Activated T-cell treated with anti-CD3 and anti-CD28 coated beads, Interleukin-2, amount 50 U/mL, for 4 hours (primary cell): ENCODE data around the gene KLK11. TPM values are rescaled to one million over a fixed set of nuclear protein-coding genes. Genes with fewer than 3 reads are reported as not detected.

Experiments
- ATAC-seq, 2 donors: fragments of 200-7000 bp; cut with Tn5 transposase; one replicate each; pipeline ENCODE4 v1.10.0; 2021
- DNase-seq: peaks from one replicate; pipeline ENCODE4 v3.0.0-alpha.2; 2020
- H3K27me3 Mint-ChIP-seq: one replicate; pipeline ENCODE4 v1.8.0; 2021; ENCODE audit warnings: low read depth, mixed read lengths
- H3K36me3 Mint-ChIP-seq: one replicate; pipeline ENCODE4 v1.8.0; 2022; ENCODE audit warnings: mixed read lengths; ENCODE audit not compliant: insufficient read depth
- H3K4me1 Mint-ChIP-seq: one replicate; pipeline ENCODE4 v1.8.0; 2021; ENCODE audit warnings: low read depth, mixed read lengths
- H3K4me3 Mint-ChIP-seq: one replicate; pipeline ENCODE4 v1.8.0; 2021; ENCODE audit warnings: mild to moderate bottlenecking, moderate library complexity, mixed read lengths
- H3K9me3 Mint-ChIP-seq: one replicate; pipeline ENCODE4 v1.8.0; 2021; ENCODE audit warnings: mixed read lengths
- total RNA-seq, 3 donors: library from RNA; stranded (reverse); gene quantifications; one replicate each; pipeline ENCODE4 v1.2.1, GENCODE V29; 2021

The KLK11 gene
- total RNA-seq, 3 donors from 2014 or later: 0.24 TPM; not detected in 2

DNA sequence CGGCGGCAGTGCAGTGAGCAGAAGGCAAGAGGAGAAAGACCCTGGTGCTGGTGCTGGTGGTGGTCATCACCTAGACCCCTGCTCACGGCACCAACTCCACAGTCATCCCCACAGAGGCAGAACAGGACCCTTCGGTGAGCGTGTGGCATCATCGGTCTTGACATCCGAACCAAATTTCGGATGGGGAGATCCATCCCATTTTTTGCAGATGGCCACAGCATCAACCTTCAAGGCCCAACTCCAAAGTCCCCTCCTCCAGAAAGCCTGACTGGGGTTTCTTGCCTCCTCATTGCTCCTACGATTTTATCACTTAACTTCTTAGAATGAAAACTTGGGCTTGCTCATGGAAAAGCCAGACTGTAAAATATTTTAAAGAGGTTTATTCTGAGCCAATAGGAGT lies 17.1 kb upstream of the KLK11 start:
- no peak for ATAC-seq
- no peaks in the 10 kb centered on the region for H3K9me3 Mint-ChIP-seq
- H3K36me3 Mint-ChIP-seq: no peaks in the 10 kb centered on the region
- H3K4me1 Mint-ChIP-seq: no peaks in the 10 kb centered on the region
- no peak overlapping the region for H3K4me3 Mint-ChIP-seq
- no peak for DNase-seq
- H3K27me3 Mint-ChIP-seq: peaks cover 5% of the 10 kb centered on the region

DNA sequence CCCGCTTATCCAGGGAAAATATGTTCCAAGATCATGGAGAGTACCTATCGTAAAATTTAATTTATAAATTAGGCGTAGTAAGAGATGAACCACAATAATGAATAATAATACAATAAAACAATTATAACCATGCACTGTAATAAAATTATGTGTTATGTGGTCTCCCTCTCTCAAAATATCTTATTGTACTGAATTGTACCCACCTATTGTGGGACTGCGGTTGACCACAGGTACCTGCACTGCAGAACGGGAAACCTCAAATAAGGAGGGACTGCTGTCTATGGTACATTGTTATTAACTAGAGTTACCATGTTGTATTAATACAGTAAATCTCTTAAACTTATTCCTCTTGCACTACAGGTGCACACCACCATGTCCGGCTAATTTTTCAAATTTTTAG lies 13.7 kb upstream of the KLK11 start:
- Mint-ChIP-seq H3K36me3 (no peaks in the 10 kb centered on the region), H3K4me1 (no peaks in the 10 kb centered on the region), H3K27me3 (peaks cover 5% of the 10 kb centered on the region), H3K9me3 (no peaks in the 10 kb centered on the region), H3K4me3 (no peak overlapping the region)
- no peak for ATAC-seq
- DNase-seq: no peak

DNA sequence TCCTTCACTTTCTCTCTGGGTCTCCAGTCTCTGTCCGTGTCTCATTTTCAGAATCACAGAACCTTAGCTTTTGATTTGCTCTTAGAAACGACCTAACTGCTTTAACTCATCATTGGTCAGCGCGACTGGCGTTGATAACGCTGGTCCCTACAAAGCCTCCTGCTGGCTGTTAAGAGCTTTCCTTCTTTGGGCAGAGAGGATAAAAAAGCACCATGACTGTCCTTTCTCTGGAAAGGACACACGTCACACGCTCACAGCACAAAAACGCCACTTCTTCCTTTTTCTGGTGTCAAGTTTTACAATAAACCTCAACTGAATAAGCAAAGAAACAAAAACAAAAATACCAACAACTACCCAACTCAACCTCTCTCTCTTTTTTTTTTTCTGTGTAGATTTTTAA lies 10.1 kb upstream of the KLK11 start:
- H3K36me3 Mint-ChIP-seq: no peaks in the 10 kb centered on the region
- H3K4me3 Mint-ChIP-seq: no peak overlapping the region
- DNase-seq (no peak), ATAC-seq (no peak)
- H3K27me3 Mint-ChIP-seq: peaks cover 24% of the 10 kb centered on the region
- H3K4me1 Mint-ChIP-seq: no peaks in the 10 kb centered on the region
- no peaks in the 10 kb centered on the region for H3K9me3 Mint-ChIP-seq

DNA sequence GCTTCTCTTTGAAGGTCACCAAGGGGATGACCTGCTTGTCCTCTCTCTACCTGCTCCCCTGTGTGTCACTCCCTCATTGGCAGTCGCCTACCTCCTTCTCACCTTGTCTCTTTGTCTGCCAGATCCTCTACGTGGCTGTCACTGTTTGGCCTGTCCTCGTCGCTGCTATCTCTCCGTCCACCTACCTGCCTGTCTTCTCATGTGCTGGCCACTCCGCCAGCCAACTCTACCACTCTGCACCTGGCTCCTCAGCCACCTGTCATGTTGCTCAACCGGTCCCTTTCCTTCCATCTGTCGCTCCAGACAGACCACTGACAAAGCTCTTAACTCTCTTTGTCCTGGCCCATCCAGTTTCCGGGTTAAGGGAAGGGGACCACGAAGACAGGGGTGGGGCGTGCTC lies 8.3 kb upstream of the KLK11 start, which contains the start of gene KLK12:
TSS of gene KLK12 (minus strand) at position 299 of the 400 bp plus-strand sequence. CDS start 381 bp downstream, outside the sequence.
- Mint-ChIP-seq H3K4me3 (no peak within 1 kb of the TSS), H3K9me3 (no peaks in the 10 kb centered on the region), H3K4me1 (no peaks in the 10 kb centered on the region), H3K27me3 (peaks cover 37% of the 10 kb centered on the region), H3K36me3 (no peaks in the 10 kb centered on the region)
- ATAC-seq (no peak), DNase-seq (no peak)

DNA sequence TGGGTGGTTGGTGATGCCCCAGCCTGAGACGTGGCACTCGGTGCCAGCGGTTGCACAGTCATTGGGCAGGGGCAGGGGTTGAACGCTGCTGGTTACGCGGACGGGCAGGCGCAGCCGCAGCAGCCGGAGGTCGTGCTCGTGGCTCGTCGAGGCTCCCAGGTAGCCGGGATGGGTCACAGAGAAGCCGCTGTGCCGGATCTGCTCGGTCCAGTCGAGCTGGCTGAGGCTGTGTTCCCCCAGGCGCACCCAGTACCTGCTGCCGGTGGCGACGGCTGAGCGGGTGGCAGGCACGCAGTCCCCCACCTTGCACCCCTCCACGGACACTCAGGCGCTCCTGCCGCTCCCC lies 5.4 kb upstream of the KLK11 start:
- no peak for ATAC-seq
- H3K4me1 Mint-ChIP-seq: no peaks in the 10 kb centered on the region
- H3K9me3 Mint-ChIP-seq: no peaks in the 10 kb centered on the region
- no peak overlapping the region for H3K4me3 Mint-ChIP-seq
- H3K27me3 Mint-ChIP-seq: peaks cover 51% of the 10 kb centered on the region
- no peaks in the 10 kb centered on the region for H3K36me3 Mint-ChIP-seq
- DNase-seq: no peak

DNA sequence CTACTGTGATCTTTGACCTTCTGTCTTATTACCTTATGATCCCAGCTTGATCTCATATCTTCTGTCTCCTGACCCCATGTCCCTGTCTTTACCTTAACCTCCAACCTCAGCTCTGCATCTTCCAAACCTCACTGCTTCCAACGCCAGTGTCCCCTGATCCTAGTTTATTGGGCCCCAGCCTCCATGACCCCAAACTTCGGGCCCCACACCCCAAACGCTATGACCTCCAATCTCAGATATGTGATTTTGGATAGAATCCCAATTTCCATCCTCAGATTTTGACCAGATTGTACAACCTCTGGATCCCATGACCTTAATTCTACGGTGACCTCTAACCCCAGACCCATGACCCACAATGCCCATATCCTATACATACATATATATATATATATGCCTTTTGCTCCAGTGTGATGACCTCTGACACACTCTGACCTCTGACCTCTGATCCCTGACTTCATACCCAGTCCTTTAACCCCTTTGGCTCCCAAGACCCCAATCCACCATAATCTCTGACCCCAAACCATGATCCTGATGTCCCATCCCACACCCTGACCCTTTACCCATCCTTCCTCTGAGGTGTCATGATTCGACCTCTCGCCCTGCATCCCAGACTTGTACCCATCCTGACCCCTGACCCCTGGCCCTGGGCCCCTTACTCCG lies 4.9 kb upstream of the KLK11 start:
- no peaks in the 10 kb centered on the region for H3K9me3 Mint-ChIP-seq
- ATAC-seq: no peak
- no peak for DNase-seq
- H3K27me3 Mint-ChIP-seq: peaks cover 54% of the 10 kb centered on the region
- H3K4me3 Mint-ChIP-seq: no peak overlapping the region
- H3K4me1 Mint-ChIP-seq: no peaks in the 10 kb centered on the region
- no peaks in the 10 kb centered on the region for H3K36me3 Mint-ChIP-seq

DNA sequence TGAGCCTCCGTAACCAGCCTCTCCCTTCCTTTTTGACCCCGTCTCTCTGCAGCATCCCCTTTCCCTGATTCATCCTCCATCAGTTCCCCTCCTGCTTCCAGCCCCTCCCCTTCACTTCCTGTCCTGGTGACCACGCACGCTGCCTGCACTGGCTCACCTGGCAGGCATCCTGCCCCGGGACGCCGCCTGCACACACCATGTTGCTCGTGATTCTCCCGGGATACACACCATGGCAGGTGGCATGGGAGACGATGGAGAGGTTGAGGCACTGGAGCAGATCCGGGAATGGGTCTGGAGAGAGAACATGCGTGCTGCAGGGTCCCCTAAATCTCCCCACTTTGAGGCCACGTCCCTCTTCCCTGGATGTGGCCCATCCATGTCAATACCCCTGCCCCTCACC lies 4.2 kb upstream of the KLK11 start:
- no peak for ATAC-seq
- peaks cover 55% of the 10 kb centered on the region for H3K27me3 Mint-ChIP-seq
- no peaks in the 10 kb centered on the region for H3K4me1 Mint-ChIP-seq
- H3K36me3 Mint-ChIP-seq: no peaks in the 10 kb centered on the region
- DNase-seq: no peak
- no peak overlapping the region for H3K4me3 Mint-ChIP-seq
- no peaks in the 10 kb centered on the region for H3K9me3 Mint-ChIP-seq

DNA sequence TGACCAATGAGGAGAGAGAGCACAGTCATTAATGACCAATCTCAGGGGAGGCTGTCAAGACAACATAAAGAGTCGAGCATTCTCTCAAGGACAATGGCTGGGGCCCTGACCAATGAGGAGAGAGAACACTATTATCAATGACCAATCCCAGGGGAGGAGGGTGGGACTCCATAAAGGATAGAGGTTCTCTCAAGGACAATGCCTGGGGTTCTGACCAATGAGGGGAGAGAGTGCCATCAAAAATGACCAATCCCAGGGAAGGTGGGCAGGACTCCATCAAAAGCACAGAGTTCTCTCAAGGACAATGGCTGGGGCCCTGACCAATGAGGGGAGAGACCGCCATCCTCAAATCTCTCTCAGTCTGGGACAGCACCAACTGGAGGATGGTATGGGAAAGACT lies 3.3 kb upstream of the KLK11 start:
- no peaks in the 10 kb centered on the region for H3K9me3 Mint-ChIP-seq
- DNase-seq: no peak
- ATAC-seq: no peak
- no peaks in the 10 kb centered on the region for H3K36me3 Mint-ChIP-seq
- H3K4me3 Mint-ChIP-seq: no peak overlapping the region
- H3K4me1 Mint-ChIP-seq: no peaks in the 10 kb centered on the region
- H3K27me3 Mint-ChIP-seq: peaks cover 57% of the 10 kb centered on the region

DNA sequence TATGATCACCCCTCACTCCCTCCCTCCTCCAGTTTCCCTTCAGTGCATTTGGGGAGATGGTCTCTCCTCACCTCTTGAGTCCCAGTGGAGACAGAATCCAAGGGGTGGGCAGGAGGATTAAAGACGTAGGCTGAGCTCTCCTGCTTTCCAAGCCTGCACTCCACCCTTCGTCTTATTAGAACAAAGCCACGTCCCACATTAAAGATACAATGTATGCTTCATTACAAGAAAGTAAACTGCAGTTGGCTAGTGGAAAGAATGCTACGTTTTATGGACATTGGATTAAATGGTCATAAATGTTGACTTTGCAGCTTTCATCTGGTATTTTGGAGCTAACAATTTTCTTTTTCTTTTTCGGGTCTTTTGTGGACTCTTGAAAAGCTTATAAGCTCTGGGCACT lies 1.5 kb upstream of the KLK11 start:
- ATAC-seq: no peak
- Mint-ChIP-seq H3K4me1 (no peaks in the 10 kb centered on the region), H3K4me3 (no peak overlapping the region), H3K27me3 (peaks cover 64% of the 10 kb centered on the region), H3K9me3 (no peaks in the 10 kb centered on the region), H3K36me3 (no peaks in the 10 kb centered on the region)
- DNase-seq: no peak

DNA sequence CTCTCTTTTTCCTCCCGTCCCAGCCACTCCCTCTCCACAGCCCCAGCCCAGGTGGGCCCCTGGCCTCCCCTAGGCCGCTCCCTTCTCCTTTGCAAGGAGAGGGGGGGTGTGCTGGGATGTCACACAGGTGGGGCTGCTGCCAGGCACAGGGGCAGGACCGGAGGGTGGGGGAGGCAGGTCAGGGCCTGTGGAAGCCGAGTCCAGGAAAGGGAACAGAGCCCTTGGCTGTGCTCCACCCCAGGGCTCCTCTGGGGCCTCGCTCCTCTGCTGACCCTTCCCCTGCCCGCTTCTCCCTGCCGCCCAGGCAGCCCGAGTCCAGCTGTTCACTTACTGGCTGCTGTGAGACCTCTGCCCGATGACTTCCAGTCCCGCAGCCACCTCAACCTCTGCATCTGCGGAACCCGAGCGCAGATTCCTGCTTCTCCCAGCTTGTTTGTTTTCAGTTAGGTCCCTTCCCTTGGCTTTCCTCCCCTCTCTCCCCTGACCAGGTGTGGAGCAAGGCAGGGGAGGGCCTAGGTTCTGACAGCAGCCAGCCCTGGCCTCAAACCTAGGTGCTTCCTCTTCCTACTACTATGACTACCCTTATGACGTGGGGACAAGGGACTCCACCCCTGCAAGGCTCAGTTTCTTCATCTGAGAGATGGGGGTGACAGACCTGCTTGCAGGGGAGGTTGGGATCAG lies 850 bp upstream of the KLK11 start:
- Mint-ChIP-seq H3K4me3 (no peak overlapping the region), H3K36me3 (no peaks in the 10 kb centered on the region), H3K27me3 (peaks cover 67% of the 10 kb centered on the region), H3K9me3 (no peaks in the 10 kb centered on the region), H3K4me1 (no peaks in the 10 kb centered on the region)
- no peak for DNase-seq
- ATAC-seq: no peak

DNA sequence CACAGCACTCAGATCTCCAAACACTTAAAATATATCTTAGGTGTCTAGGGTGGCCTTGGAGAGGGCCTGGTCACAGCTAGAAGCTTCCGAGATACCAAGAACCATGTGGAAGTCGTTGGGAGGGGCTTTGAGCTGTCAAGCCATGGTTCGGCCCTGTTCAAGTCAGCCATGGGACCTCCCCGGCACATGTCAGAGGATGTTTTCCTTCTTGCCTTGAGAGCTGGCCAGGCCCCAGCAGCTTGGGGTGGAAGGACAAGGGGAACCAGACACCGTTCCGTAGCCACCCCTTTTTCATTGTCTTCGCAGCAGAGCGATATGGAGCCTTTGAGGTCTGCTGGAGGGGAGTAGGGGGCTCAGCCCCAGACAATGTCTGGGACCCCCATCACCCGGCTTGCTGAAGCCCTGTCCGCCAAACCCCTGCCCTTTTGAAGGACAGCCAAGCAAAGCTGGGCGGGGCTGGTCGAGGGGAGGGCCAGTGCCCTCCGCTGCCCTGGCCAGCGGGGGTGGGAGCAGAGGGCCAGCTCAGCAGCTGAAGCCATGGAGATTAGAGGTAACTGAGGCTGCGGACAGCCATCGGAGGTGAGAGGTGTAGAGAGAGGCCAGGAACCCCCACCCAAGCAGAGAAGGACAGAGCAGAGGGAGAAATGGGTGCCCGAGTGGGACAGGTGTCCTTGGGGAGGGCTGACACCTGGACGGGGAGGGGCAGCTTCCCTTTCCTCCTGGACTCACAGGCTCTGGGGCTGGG lies 435 bp downstream of the KLK11 start:
- H3K27me3 Mint-ChIP-seq: peaks cover 60% of the 10 kb centered on the region
- ATAC-seq (no peak), DNase-seq (no peak)
- no peak overlapping the region for H3K4me3 Mint-ChIP-seq
- H3K36me3 Mint-ChIP-seq: no peaks in the 10 kb centered on the region
- no peaks in the 10 kb centered on the region for H3K4me1 Mint-ChIP-seq
- no peaks in the 10 kb centered on the region for H3K9me3 Mint-ChIP-seq

DNA sequence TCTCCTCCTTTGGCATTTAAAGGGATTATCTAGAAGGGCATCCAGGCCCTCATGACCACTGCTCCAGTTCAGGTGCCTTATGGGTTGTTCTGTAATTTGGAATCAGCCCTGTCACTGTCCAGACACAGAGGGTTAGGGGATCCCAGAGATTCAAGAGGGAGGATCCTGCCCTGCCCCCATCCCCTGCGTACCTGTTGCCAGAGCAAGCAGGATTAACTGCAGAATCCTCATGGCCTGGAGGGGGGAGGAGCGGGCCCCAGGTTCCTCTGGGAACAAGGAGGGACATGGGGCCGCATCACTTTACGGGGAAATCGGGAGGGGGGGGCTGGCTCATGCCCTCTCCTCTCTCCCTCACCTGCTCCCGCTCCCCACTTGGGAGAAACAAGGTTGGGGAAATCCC lies 1.0 kb downstream of the KLK11 start:
- no peak overlapping the region for H3K4me3 Mint-ChIP-seq

DNA sequence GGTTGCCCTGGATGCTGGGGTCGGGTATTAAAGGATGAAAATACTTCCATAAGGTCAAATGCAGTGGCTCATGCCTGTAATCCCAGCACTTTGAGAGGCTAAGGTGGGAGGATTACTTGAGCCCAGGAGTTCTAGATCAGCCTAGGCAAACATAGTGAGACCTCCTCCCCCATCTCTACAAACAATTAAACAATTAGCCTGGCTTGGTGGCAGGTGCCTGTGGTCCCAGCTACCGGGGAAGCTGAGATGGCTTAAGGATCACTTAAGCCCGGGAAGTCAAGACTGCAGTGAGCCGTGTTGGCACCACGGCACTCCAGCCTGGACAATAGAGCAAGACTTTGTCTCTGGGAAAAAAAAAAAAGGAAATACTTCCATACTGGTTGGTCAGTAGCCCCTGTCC lies 1.5 kb downstream of the KLK11 start:
- no peak for DNase-seq

More for the DNA sequence above, 1.0 kb downstream of the KLK11 start:
- peaks cover 57% of the 10 kb centered on the region for H3K27me3 Mint-ChIP-seq
- DNase-seq (no peak), ATAC-seq (no peak)
- H3K4me1 Mint-ChIP-seq: no peaks in the 10 kb centered on the region
- no peaks in the 10 kb centered on the region for H3K9me3 Mint-ChIP-seq
- H3K36me3 Mint-ChIP-seq: no peaks in the 10 kb centered on the region

DNA sequence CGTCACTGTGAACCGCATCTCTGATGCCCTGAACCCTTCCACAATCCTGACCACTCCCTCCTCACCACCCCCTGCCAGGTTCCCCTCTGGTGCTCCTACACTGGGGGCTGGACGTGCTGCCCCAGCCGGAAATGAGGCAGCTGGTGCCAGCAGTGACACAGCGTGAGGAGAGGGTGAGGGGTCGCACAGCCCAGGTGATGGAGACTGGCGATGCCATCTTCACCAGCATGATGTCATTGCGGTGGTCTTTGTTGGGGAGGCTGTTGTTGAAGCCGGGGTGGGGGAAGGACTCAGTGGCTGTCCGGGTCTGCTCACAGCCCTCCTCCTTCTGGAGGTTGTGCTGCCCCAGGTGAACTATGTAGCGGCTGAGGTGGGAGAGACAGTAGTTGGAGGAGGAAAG lies 2.5 kb downstream of the KLK11 start:
- H3K9me3 Mint-ChIP-seq: no peaks in the 10 kb centered on the region
- H3K4me1 Mint-ChIP-seq: peaks cover 2% of the 10 kb centered on the region
- ATAC-seq (no peak), DNase-seq (no peak)
- H3K4me3 Mint-ChIP-seq: no peak overlapping the region
- peaks cover 65% of the 10 kb centered on the region for H3K27me3 Mint-ChIP-seq
- no peaks in the 10 kb centered on the region for H3K36me3 Mint-ChIP-seq

More for the DNA sequence above, 1.5 kb downstream of the KLK11 start:
- H3K36me3 Mint-ChIP-seq: no peaks in the 10 kb centered on the region
- peaks cover 61% of the 10 kb centered on the region for H3K27me3 Mint-ChIP-seq
- H3K9me3 Mint-ChIP-seq: no peaks in the 10 kb centered on the region
- no peaks in the 10 kb centered on the region for H3K4me1 Mint-ChIP-seq
- no peak for ATAC-seq
- H3K4me3 Mint-ChIP-seq: no peak overlapping the region

DNA sequence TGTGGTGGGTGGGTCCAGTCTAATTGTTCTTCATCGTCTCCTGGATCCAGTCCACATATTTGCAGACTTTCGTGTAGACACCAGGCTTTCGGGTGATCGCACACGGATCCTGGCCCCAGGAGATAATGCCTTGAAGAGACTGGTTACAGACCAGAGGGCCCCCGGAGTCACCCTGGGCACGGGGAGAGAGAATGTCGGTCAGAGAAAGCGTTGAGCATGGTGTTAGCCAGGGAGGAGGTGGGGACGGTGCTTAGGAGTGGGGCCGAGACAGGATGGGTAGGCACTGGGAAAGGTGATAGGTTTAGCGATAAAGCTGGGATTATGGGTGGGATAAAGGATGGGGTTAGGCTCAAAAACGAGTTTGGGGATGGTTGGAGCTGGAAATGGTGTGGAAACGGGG lies 3.9 kb downstream of the KLK11 start:
- Mint-ChIP-seq H3K9me3 (no peaks in the 10 kb centered on the region), H3K27me3 (peaks cover 69% of the 10 kb centered on the region), H3K36me3 (no peaks in the 10 kb centered on the region), H3K4me3 (no peak overlapping the region), H3K4me1 (peaks cover 9% of the 10 kb centered on the region)
- ATAC-seq (no peak), DNase-seq (no peak)
